ENCODE measurements around the gene PPT2.

PPT2 gene

DNA sequence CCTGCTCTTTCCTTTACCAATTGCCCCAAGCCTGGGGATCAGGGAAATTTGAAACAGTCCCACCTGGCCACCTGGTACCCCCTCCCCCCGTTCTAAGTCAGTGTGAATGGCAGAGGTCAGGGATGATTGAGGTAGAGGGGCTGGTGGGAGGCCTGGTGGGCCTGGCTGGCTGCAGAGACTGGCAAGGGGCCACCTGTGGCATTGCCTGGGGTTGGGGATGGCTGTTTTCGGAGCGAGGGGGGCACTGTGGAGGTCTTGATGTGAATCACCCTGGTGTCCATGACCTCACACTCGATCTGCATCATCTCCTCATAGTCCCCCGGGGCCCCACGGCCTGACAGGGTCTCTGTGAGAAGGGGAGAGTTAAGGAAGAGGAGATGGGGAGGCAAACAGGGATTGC is 38.3 kb upstream of the PPT2 start:
- DNase-seq, result no peak
- Mint-ChIP-seq H3K36me3 (peaks cover 42% of the 10 kb centered on the region), H3K4me1 (peaks cover 8% of the 10 kb centered on the region), H3K27me3 (no peaks in the 10 kb centered on the region), H3K27ac (no peak overlapping the region), H3K9me3 (no peaks in the 10 kb centered on the region), H3K4me3 (no peak overlapping the region)
- CTCF ChIA-PET, result interaction anchor here (1.9 kb wide), 1 partner anchor 9 kb away, joined by 5 read pairs; no protein-coding TSS in a partner anchor

DNA sequence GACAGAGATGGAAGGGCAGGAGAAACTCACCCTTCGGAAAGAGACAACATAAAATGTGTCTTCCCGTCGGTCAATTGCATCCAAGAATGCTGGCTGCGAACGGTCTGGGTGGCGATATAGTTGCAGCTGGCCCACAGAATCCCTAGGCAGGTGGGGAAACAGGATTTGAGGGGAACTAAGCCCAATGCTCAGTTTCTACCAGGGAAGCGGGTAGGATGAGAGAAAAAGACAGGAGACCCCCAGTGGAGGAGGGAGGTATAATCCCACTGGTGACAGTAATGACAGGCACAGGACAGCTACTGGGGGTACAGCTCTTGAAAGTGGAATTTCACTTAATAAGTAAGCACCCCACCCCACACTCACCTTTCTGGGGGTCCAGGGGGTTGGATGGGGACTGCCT is 37.3 kb upstream of the PPT2 start:
- peaks cover 8% of the 10 kb centered on the region for H3K4me1 Mint-ChIP-seq
- H3K27ac Mint-ChIP-seq, result no peak overlapping the region
- no peak for DNase-seq
- H3K4me3 Mint-ChIP-seq, result no peak overlapping the region
- CTCF ChIA-PET, result interaction anchor here (1.2 to 2.7 kb wide), 3 partner anchors 12 to 79 kb away, joined by 3 to 25 read pairs (median 6); partner anchors contain the start of genes ATF6B and FKBPL
- no peaks in the 10 kb centered on the region for H3K9me3 Mint-ChIP-seq
- H3K27me3 Mint-ChIP-seq, result no peaks in the 10 kb centered on the region
- H3K36me3 Mint-ChIP-seq, result peaks cover 48% of the 10 kb centered on the region

DNA sequence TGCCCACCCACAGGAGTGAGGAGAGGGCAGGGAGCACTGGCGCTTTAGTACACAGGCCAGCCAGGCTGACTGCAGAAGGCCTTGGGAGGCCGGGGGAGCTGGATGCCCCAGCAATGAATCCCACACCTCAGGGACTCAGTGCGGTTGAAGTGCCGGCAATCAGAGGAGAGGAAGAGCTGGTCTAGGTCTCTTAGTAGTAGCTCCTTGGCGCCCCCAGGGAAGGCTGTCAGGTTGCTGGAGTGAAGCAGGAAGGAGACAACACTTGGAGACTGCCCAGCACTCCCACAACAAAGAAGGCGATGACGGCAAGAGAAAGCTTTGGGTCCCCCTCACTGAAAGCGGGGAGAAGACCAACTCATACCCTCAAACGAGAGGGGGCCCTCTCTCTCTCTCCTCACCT is 36.5 kb upstream of the PPT2 start:
- H3K27ac Mint-ChIP-seq, result peak overlapping the region; percentile 58
- no peak for DNase-seq
- no peaks in the 10 kb centered on the region for H3K27me3 Mint-ChIP-seq
- no peaks in the 10 kb centered on the region for H3K9me3 Mint-ChIP-seq
- no peak overlapping the region for H3K4me3 Mint-ChIP-seq
- peaks cover 54% of the 10 kb centered on the region for H3K36me3 Mint-ChIP-seq
- CTCF ChIA-PET, result interaction anchor here (0.8 to 2.7 kb wide), 8 partner anchors 10 to 297 kb away, joined by 3 to 25 read pairs (median 3); partner anchors contain the start of genes ATF6B and FKBPL
- H3K4me1 Mint-ChIP-seq, result peaks cover 8% of the 10 kb centered on the region

- H3K4me1 Mint-ChIP-seq, result peaks cover 8% of the 10 kb centered on the region
- no peaks in the 10 kb centered on the region for H3K9me3 Mint-ChIP-seq
- CTCF ChIA-PET, result interaction anchor here (0.7 to 2.7 kb wide), 14 partner anchors 8 to 105 kb away, joined by 3 to 25 read pairs (median 4); partner anchors contain the start of genes ATF6B, FKBPL, NOTCH4 and PRRT1
- no peak overlapping the region for H3K27ac Mint-ChIP-seq
- H3K36me3 Mint-ChIP-seq, result peaks cover 59% of the 10 kb centered on the region
- peak; percentile 83 for DNase-seq
- H3K4me3 Mint-ChIP-seq, result no peak overlapping the region
- no peaks in the 10 kb centered on the region for H3K27me3 Mint-ChIP-seq
Observed at GRCh38 chr6:32118782-32119628, 34.9 kb upstream of the PPT2 start.

- DNase-seq, result no peak
- no peak overlapping the region for H3K4me3 Mint-ChIP-seq
- H3K36me3 Mint-ChIP-seq, result peaks cover 59% of the 10 kb centered on the region
- H3K9me3 Mint-ChIP-seq, result no peaks in the 10 kb centered on the region
- peaks cover 12% of the 10 kb centered on the region for H3K4me1 Mint-ChIP-seq
- CTCF ChIA-PET, result interaction anchor here (1.2 to 1.6 kb wide), 2 partner anchors 28 to 34 kb away, joined by 3 to 4 read pairs; no protein-coding TSS in a partner anchor
- H3K27ac Mint-ChIP-seq, result no peak overlapping the region
- H3K27me3 Mint-ChIP-seq, result no peaks in the 10 kb centered on the region
Observed at GRCh38 chr6:32120573-32121059, 33.3 kb upstream of the PPT2 start.

GRCh38 chr6:32123681-32124080 is 30.3 kb upstream of the PPT2 start:
- H3K27ac Mint-ChIP-seq, result no peak overlapping the region

GRCh38 chr6:32126880-32127279 is 27.1 kb upstream of the PPT2 start:
- Mint-ChIP-seq H3K4me3 (peak overlapping the region; percentile 99), H3K27ac (peak overlapping the region; percentile 95), H3K36me3 (peaks cover 45% of the 10 kb centered on the region), H3K4me1 (peaks cover 50% of the 10 kb centered on the region), H3K9me3 (no peaks in the 10 kb centered on the region), H3K27me3 (peaks cover 11% of the 10 kb centered on the region)
- no peak for DNase-seq
- CTCF ChIA-PET, result interaction anchor here (3.7 kb wide), 1 partner anchor 9 kb away, joined by 25 read pairs; no protein-coding TSS in a partner anchor

More at GRCh38 chr6:32123681-32124080, 30.3 kb upstream of the PPT2 start:
- CTCF ChIA-PET, result interaction anchor here (1.5 kb wide), 1 partner anchor 9 kb away, joined by 5 read pairs; no protein-coding TSS in a partner anchor
- peaks cover 41% of the 10 kb centered on the region for H3K4me1 Mint-ChIP-seq
- H3K4me3 Mint-ChIP-seq, result no peak overlapping the region
- no peaks in the 10 kb centered on the region for H3K27me3 Mint-ChIP-seq
- H3K36me3 Mint-ChIP-seq, result peaks cover 64% of the 10 kb centered on the region
- DNase-seq, result no peak
- H3K9me3 Mint-ChIP-seq, result no peaks in the 10 kb centered on the region

DNA sequence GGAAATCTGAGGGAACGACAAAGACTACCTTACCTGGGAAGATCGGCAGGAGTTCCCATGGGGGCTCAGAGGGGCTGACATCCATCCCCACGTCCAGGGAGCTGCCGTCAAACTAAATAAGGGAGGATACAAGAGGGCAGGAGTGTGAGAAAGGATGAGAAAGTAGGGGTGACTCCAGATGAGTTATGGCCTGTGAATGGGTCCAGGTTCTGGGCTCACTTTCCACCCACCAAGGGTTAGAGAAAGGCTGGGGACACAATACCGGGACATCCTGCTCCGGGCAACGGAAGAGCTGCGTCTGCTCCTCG is 26.6 kb upstream of the PPT2 start:
- DNase-seq, result no peak
- peak overlapping the region; percentile 95 for H3K27ac Mint-ChIP-seq
- peaks cover 41% of the 10 kb centered on the region for H3K36me3 Mint-ChIP-seq
- H3K27me3 Mint-ChIP-seq, result peaks cover 11% of the 10 kb centered on the region
- no peaks in the 10 kb centered on the region for H3K9me3 Mint-ChIP-seq
- peak overlapping the region; percentile 99 for H3K4me3 Mint-ChIP-seq
- H3K4me1 Mint-ChIP-seq, result peaks cover 50% of the 10 kb centered on the region
- CTCF ChIA-PET, result interaction anchor here (1.3 to 3.7 kb wide), 2 partner anchors 9 to 13 kb away, joined by 3 to 25 read pairs; no protein-coding TSS in a partner anchor

GRCh38 chr6:32127717-32128592 is 26.0 kb upstream of the PPT2 start, which contains the start of gene ATF6B:
ATF6B (minus strand) TSS chr6:32128246; CDS start chr6:32128207, 39 bp downstream.
- no peaks in the 10 kb centered on the region for H3K9me3 Mint-ChIP-seq
- peaks cover 11% of the 10 kb centered on the region for H3K27me3 Mint-ChIP-seq
- H3K4me1 Mint-ChIP-seq, result peaks cover 50% of the 10 kb centered on the region
- CTCF ChIA-PET, result interaction anchor here (1.3 to 3.7 kb wide), 3 partner anchors 10 to 65 kb away, joined by 3 to 25 read pairs (median 5); partner anchors contain the start of gene GPSM3
- H3K27ac Mint-ChIP-seq, result peak within 1 kb of the TSS; percentile 95
- H3K4me3 Mint-ChIP-seq, result peak within 1 kb of the TSS; percentile 99
- DNase-seq, result peak; percentile 99
- peaks cover 40% of the 10 kb centered on the region for H3K36me3 Mint-ChIP-seq

DNA sequence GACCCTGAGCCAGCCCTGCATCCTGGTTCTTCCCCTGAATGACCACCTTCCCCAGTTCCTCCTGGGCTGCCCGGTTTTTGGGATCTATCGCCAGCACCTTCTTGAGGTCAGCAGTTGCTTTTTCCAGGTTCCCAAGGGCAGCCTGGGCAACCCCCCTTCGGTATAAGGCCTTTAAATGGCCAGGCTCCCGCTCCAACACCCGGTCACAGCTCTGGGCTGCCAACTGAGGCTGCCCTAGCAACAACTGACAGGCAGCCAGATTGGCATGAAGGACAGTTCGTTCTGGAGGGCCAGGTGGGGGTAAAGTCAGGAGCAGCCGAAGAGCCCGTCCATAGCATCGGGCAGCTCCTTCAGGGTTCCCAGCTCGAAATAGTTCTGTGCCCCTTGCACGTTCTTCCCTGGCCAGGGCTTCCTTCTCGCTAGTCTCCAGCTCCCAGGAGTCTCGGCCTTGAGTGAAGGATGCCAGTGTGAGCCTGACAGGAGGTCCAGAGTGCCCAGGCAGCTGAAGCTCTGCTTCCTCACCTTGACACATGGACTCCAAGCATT is 25.1 kb upstream of the PPT2 start:
- no peaks in the 10 kb centered on the region for H3K9me3 Mint-ChIP-seq
- H3K27me3 Mint-ChIP-seq, result peaks cover 12% of the 10 kb centered on the region
- no peak for DNase-seq
- peak overlapping the region; percentile 95 for H3K27ac Mint-ChIP-seq
- peaks cover 33% of the 10 kb centered on the region for H3K36me3 Mint-ChIP-seq
- H3K4me3 Mint-ChIP-seq, result peak overlapping the region; percentile 99
- CTCF ChIA-PET, result interaction anchor here (0.7 to 3.7 kb wide), 4 partner anchors 11 to 67 kb away, joined by 3 to 25 read pairs (median 4); partner anchors contain the start of gene GPSM3
- H3K4me1 Mint-ChIP-seq, result peaks cover 50% of the 10 kb centered on the region

- H3K4me1 Mint-ChIP-seq, result peaks cover 46% of the 10 kb centered on the region
- peaks cover 27% of the 10 kb centered on the region for H3K36me3 Mint-ChIP-seq
- peak overlapping the region; percentile 96 for H3K4me3 Mint-ChIP-seq
- peak overlapping the region; percentile 95 for H3K27ac Mint-ChIP-seq
- CTCF ChIA-PET, result interaction anchor here (0.7 to 3.7 kb wide), 5 partner anchors 9 to 66 kb away, joined by 3 to 25 read pairs (median 4); partner anchors contain the start of gene GPSM3
- no peak for DNase-seq
- H3K27me3 Mint-ChIP-seq, result peaks cover 18% of the 10 kb centered on the region
- H3K9me3 Mint-ChIP-seq, result no peaks in the 10 kb centered on the region
Observed at GRCh38 chr6:32129297-32130088, 24.4 kb upstream of the PPT2 start.

DNA sequence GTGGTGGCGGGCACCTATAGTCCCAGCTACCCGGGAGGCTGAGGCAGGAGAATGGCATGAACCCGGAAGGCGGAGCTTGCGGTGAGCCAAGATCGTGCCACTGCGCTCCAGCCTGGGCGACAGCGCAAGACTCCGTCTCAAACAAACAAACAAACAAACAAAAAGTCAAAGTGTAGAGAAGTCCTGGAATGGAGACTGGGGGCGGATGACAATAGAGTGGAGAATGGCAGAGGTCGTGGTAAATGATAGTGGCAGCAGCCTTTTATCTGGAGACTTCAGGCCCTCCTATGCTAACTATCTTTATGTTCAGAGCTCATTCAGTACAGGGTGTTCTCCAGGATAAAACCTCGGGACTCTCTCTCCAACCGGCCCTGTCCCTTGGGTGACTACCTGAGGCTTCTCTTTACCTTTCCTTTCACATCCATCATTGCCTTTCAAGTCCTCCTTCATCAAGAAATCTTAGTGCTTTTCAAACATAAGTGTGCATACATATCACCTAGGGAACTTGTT is 22.4 kb upstream of the PPT2 start:
- no peak overlapping the region for H3K27ac Mint-ChIP-seq
- CTCF ChIA-PET, result interaction anchor here (1.1 to 1.9 kb wide), 2 partner anchors 13 to 64 kb away, joined by 3 to 4 read pairs; no protein-coding TSS in a partner anchor
- H3K27me3 Mint-ChIP-seq, result peaks cover 35% of the 10 kb centered on the region
- DNase-seq, result no peak
- H3K36me3 Mint-ChIP-seq, result peaks cover 20% of the 10 kb centered on the region
- H3K4me3 Mint-ChIP-seq, result peak overlapping the region; percentile 28
- no peaks in the 10 kb centered on the region for H3K9me3 Mint-ChIP-seq
- peaks cover 38% of the 10 kb centered on the region for H3K4me1 Mint-ChIP-seq

Measured in activated naive CD4-positive, alpha-beta T cell treated with anti-CD3 and anti-CD28 coated beads, Interleukin-2, amount 10 ng/mL, durations not matched to agents 7 days and 5 days (primary cell).